ENCODE results near the gene PHF2. TPM values are rescaled to one million over a fixed set of nuclear protein-coding genes. Genes with fewer than 3 reads are reported as not detected.

Gene PHF2
- total RNA-seq, 1 donor from 2014 or later, result 24.8 TPM

Other genes starting within 250 kb of the PHF2 start
- 163 and 166 TPM in 2 replicates for gene FAM120A, start 124.9 kb upstream of the PHF2 start, total RNA-seq
- gene FAM120AOS, start 123.0 kb upstream of the PHF2 start, total RNA-seq, result 40.9 and 41.1 TPM in 2 replicates